SH-SY5Y (cell line): ENCODE results near the gene CHRNB2.

Experiments
- GATA2 ChIP-seq: IDR thresholded peaks from 2 replicates; pipeline ENCODE4 v1.6.1; 2011; ENCODE audit warnings: mild to moderate bottlenecking, low read depth, low read length
- GATA3 ChIP-seq: IDR thresholded peaks from 2 replicates; pipeline ENCODE4 v1.6.1; 2011; ENCODE audit warnings: low read depth, mild to moderate bottlenecking, low read length, moderate library complexity

GRCh38 chr1:154549202-154549770, 18.3 kb upstream of the CHRNB2 start:
- TF ChIP-seq GATA3 = no peak
- TF ChIP-seq GATA2 = no peak
